Uterus (tissue), 2 donors: ENCODE results near the gene DPP6.

Source experiments
- CTCF ChIP-seq, 4 experiments: fragments of 200-600 bp in 2 of 4; fragments of 450-650 bp in 2 of 4; sonication (generic) in 2 of 4; IDR thresholded peaks; one replicate each; pipeline ENCODE4 v1.5.1; 2016 to 2019; ENCODE audit warnings: antibody characterized with exemption in 4 of 4, mild to moderate bottlenecking in 2 of 4, moderate library complexity in 1 of 4
- POLR2A ChIP-seq, 2 donors: fragments of 450-650 bp; IDR thresholded peaks; one replicate each; pipeline ENCODE4 v1.6.1; 2016; ENCODE audit warnings: antibody characterized with exemption in 2 of 2, mild to moderate bottlenecking in 1 of 2, moderate library complexity in 1 of 2

- TF ChIP-seq CTCF (IDR thresholded peaks at IDR 0.05): no peak
- TF ChIP-seq POLR2A (IDR thresholded peaks at IDR 0.05): no peak
These were observed 489.4 kb downstream of the DPP6 start for GRCh38 chr7:154541606-154542005.
